HG03457 (cell line): ENCODE data around the gene UCN2.
"Not testable (repeated sequence)": the region's sequence is repeated elsewhere in the genome, so short reads cannot be mapped to it uniquely, and the experiment has no call there.

Experiments used
- ATAC-seq: cut with Tn5 transposase; IDR thresholded peaks from one replicate; pipeline ENCODE4 v1.9.1; 2021; ENCODE audit warnings: moderate number of reproducible peaks; ENCODE audit not compliant: unreplicated experiment

UCN2 gene

DNA sequence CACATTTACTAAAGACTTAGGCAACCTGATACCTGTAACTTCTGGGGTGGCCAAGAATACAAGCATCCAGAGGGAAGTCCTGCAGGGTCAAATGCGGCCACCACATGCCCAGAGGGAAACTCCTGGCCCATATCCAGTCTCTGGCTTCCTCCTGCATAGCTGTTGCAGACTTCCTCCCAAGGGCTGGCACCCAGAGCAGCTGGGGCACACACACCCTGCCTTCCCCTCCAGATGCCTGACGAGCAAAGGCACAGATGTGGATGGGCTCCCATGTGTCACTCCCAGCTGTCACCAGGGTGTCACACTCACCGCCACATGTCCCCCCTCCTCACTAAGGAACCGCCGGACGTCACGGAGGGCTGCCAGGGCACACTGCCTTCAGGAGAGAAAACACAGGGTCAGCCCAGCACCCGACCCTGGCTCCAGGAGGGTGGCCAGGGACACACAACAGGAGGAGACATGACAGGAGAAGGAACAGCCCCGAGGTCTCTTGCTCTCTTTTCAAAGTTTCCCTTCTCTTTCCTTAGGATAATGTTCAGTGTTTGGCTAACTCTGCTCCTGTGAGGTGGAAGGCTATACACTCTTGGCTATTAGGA, 20.2 kb downstream of the UCN2 start:
- no peak for ATAC-seq

DNA sequence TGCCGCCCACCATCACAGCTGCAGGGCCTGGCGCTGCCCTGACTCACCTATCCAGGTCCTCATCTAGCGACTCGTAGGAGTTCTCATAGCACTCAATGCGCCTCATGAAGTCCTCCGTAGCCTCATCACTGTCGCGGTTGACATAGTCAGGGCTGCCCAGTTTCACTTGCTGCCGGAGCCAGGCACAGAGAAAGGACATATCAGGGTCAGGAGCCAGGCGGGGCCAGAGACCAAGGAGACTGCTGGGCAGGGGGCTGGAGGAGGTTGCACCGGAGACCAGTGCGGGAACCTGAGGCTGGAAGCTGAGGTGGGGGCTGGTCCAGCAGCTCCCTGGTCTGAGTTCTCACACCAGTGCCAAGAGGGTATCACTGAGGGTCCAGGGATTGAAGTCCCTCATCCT, 25.1 kb downstream of the UCN2 start:
- ATAC-seq: no peak

DNA sequence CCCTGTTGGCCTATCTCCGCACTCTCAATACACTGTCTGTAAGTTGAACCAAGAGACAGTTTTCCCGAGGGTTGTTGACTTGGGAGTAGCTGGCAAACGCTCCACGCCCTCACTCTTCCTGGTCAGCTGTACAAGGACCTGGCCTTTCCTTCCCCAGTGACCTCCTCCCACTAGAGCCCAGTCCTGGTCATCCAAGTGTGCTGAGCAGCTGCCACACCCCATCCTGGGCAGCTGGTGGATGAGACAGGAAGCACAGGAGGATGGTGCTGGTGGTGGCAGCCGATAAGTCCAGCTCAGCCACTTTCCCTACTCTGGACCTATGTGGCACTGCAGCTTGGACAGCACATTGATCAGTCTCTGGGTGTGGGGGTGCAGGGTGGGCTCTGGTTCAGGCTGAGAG, 26.8 kb downstream of the UCN2 start:
- ATAC-seq: no peak

DNA sequence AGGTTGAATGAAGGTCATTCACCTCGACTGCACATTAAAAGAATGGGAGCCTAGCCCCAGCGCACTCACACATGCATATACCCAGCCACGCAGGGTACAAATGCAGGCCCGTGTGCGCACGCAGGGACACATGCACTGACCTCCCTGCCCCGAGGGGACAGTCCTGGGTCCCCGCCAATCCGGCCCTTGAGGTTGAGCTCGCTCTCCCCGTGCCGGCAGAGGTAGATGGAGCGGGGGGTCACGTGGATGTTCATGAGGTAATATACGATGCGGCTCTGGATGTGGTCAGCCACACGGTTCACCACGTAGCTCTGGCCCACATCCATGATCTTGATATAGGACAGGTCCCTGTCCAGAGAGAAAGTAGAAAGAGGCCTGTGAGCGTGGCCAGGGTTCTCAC, 27.5 kb downstream of the UCN2 start:
- no peak for ATAC-seq

DNA sequence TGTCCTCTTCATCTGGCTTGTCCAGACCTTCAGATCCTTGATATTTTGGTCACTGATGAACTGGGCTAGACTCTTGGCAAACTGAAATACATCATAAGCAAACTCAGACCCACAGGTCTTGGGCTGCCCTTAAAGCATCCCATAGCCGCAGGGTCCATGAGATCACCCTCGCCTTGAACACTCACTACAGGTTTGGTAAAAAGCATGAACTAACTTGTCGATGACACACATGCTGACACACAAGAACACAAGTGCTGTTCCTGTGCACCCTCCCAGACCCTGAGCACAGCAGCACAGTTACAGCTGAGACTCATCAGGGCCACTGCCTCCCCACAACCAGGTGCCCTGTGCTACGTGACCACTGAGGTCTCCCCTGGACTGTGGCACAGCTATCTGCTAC, 28.0 kb downstream of the UCN2 start:
- ATAC-seq: no peak

DNA sequence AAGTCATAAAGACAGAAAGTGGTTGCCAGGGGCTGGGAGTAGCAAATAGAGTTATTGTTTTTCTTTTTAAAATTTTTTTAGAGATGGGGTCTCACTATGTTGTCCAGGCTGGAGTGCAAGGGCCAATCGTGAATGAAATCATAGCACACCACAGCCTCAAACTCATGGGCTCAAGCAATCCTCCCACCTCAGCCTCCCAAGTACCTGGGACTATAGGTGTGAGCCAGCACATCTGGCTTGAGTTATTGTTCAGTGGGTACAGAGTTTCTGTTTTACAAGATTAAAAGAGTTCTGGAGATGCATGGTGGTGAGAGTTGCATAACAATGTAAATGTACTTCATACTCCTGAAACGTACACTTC, 30.6 kb downstream of the UCN2 start:
- no peak for ATAC-seq

DNA sequence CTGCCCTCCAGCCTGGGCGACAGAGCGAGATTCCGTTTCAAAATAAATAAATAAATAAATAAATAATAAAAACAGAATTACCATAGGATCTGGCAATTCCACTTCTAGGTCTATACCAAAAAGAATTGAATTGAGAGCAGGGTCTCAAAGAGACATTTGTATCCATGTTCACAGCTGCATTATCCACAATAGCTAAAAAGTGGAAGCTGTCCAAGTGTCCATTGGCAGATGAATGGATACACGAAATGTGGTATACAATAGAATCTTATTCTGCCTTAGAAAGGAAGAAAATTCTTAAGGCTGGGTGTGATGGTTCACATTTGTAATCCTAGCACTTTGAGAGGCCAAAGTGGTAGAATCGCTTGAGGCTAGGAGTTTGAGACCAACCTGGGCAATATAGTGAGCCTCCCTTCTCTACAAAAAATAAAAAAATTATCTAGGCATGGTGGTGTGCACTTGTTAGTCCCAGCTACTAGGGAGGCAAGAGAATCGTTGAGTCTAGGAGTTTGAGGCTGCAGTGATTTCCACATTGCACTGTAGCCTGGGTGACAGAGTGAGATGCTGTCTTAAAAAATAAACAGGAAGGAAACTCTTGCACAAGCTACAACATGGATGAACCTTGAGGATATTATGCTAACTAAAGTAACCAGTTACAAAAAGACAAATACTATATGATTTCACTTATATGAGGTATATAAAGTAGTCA, 31.2 kb downstream of the UCN2 start:
- ATAC-seq: no peak

DNA sequence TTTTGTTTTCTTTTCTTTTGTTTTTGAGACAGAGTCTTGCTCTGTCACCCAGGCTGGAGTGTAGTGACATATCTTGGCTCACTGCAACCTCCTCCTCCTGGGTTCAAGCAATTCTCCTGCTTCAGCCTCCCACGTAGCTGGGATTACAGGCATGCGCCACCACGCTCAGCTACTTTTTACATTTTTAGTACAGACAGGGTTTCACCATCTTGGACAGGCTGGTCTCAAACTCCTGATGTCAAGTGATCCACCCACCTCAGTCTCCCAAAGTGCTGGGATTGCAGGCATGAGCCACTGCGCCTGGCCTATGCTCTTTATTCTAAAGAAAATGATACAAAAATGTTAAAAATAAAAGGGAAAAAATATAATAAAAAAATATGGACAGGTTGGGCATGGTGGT, 32.9 kb downstream of the UCN2 start:
- ATAC-seq: not testable (repeated sequence)

DNA sequence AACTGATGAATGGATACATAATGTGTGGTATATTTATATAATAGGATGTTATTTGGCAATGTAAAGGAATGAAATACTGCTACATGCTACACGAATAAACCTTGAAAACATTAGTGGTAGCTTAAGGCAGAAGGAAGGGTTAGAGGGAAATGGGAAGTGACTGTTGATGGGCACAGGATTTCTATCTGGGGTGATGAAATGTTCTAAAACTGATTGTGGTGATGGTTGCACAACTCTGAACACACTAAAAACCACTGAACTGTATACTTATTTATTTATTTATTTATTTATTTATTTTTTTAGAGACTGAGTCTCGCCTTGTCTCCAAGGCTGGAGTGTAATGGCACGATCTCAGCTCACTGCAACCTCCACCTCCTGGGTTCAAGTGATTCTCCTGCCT, 34.8 kb downstream of the UCN2 start:
- ATAC-seq: no peak

DNA sequence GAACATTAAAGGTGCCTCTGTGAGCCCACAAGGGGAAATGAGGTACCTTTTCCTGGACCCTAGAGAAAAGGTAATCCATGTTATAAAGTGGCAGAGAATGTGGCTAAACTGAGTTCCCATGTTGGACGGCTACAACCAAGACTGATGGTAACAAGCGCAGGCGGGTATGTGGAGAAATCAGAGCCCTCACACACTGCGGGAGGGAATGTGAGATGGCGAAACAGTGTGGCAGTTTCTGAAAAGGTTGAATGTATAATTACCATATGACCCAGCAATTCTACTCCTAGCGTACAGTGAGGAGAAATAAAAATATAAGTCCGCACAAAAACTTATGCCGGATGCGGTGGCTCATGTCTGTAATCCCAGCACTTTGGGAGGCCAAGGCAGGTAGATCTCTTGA, 35.5 kb downstream of the UCN2 start:
- no peak for ATAC-seq

DNA sequence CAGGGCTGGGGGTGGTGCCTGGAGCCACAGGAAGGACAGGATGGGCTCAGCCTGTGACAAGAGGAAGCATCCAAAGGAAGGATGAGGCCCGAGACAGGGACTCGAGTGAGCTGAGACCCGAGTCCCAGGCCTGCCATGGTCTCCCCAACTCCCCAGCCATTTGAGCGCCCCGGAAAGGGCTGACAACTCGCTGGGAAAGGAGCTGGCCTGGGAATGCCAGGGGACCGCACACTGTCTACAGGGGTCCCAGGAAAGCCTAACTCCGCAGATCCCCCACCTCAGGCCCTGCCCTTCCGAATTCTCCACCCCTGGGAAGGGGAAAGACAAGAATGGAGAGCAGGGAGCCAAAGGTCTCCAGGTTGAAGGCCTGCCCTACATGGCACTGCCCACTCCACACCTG, 38.6 kb downstream of the UCN2 start:
- no peak for ATAC-seq

DNA sequence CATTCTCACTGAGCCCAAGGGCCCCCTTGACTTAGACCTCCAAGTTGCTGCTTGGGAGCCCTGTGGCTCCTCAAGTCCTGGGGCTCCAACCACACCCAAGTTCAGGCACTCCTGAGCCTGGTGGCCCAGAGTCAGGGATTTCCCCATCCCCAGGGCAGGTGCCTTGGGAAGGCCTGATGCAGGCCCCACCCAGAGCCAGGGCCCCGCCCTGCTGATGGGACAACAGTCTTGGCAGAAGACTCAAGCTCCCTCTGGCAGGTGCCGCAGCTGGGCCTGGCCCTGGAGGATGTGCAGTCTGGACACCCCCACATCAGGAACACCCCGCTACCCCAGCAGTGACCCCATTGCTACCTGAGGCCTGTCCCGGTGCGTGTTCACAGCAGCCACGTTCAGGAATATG, 41.9 kb downstream of the UCN2 start:
- no peak for ATAC-seq

DNA sequence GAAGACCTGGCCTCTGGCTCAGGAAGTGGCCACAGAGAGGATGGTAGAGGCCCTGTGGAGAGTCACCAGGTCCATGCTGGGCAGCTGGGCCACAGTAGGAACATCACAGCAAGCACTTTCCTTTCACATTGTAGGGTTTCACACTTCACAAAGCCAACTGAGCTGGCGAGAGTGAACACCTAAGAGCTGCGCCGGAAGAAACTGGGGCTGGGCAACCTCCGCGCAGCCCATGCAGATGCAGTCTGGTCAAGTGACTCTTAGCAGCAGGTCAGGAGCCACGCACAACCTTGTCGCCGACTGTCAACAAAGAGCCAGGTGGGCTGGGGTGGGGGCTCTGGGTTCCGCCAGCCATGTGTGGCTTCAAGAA, 44.3 kb downstream of the UCN2 start:
- no peak for ATAC-seq

DNA sequence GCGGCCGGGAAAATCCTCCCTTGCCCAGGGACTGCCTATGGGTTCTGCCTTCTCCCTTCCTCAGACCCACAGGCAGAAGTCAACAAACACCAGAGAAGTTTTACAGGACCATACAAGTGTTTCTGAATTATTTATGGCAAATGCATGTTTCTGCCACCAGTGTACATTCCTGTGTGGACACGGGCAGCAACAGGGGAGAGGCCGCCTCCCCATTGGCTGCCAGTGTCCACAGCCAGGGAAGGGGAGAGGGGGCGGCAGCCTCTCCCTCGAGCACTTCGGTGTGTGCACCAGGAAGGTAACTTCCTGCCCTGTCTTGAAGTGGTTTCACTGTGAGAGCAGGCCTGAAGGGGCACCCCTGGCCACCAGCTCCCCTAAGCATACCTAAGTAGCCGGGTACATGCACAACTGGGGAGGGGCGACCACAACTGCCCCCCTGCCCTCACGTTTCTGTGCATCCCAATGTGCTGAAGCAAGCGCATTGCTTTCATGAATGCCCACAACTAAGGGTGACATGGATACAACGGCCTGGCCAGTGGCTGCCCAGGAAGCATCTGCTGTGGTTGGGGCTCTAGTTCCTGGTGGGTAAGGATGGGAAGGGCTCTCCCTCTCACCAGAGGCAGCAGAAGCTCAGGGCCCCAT, 44.8 kb downstream of the UCN2 start:
- no peak for ATAC-seq

DNA sequence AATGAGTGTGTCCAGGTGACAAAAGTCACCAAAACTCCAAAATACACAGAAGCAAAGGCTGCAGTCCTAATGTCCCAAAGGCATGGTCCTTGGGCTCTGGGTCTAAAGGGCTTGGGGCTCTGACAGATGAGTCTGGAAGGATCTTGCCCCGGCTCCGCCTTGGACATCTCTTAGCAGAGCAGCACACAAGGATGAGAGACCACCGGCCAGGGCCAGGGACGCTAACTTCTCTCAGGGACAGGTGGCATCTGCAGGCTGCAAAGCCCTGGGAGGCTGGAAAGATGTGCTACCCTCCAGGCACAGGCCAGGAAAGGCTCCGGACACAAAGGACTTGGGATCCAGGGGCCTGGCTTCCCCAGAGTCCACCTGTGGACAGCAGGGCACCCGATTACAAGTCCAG, 45.5 kb downstream of the UCN2 start:
- ATAC-seq: no peak

DNA sequence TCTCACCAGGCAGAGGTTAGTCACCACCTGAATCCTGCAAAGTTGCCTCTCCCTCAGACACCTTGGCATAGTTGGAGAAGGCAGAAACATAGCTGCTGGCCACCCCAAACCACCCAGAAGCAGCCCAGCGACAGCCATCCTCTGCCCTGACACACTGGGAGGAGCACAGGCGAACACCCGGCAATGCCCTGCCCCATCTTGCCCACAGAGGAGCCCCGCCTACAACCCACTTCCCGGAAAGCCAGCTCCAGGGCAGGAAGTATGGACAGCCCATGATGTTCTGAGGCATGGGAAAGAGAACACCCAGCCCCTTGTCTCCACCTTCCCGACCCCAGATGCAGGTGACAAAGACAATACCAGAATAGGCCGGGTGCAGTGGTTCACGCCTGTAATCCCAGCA, 47.0 kb downstream of the UCN2 start:
- ATAC-seq: no peak

DNA sequence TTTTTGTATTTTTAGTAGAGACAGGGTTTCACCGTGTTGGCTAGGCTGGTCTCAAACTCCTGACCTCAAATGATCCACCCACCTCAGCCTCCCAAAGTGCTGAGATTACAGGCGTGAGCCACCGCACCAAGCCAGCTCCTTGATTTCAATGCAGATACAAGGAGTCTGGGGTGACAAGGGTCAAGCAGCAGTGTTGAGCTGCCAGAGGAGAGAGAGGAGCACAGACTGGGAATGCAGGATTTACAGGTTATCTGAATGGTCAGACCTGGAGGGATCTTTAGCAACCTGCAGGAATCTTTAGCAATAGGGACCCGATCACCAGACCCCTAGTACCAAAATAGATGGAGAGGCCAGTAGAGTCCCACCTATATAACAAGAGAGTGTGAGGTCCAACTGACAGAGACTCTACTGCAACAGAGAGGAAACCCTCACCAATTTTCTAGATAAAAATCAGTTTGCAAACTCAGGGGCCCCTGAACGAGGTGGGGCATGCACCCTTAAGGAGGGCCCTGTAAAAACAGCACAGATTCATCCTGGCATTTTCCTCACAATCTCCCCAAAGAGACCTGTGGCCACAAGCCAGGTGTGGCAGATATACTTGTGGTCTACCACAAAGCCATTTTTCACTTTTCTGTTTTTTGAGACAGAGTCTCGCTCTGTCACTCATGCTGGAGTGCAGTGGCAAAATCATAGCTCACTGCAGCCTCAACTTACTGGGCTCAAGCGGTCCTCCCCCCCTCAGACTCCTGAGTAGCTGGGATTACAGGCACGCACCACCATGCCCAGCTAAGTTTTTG, 49.0 kb downstream of the UCN2 start:
- ATAC-seq: no peak
